Measurements from ENCODE around the gene GNE.

- TF ChIP-seq ZFP30 (CRISPR knock-in tag; IDR thresholded peaks at IDR 0.05) (no peak), ZC3H10 (CRISPR knock-in tag; IDR thresholded peaks at IDR 0.05) (no peak), BACH2 (CRISPR knock-in tag; IDR thresholded peaks at IDR 0.05; ENCODE audit: borderline replicate concordance) (no peak), PATZ1 (CRISPR knock-in tag; IDR thresholded peaks at IDR 0.05; ENCODE audit: borderline replicate concordance) (no peak)
Observed at GRCh38 chr9:36170531-36170930, 87.7 kb downstream of the GNE start.

Measured in SK-N-SH treated with all-trans-retinoic acid at 6 μM for 48 hours (cell line).